Activated CD8-positive, alpha-beta T cell treated with anti-CD3 and anti-CD28 coated beads, Interleukin-2, amount 10 ng/mL, durations not matched to agents 7 days and 5 days (primary cell): ENCODE measurements around the gene CPNE5. TPM values are rescaled to one million over a fixed set of nuclear protein-coding genes. Genes with fewer than 3 reads are reported as not detected.

Experiments used
- ATAC-seq: fragments of 150-1000 bp; cut with Tn5 transposase; one replicate; pipeline ENCODE4 v1.10.0; 2021; ENCODE audit warnings: moderate library complexity
- CTCF ChIA-PET: fragments of 350-600 bp; sonication (Branson Sonifier 250); formaldehyde crosslinking; loops from one replicate; lab custom pipeline; 2021; ENCODE audit warnings: antibody characterized with exemption; lab: Charles Lee
- POLR2A ChIA-PET: fragments of 350-600 bp; sonication (Branson Sonifier 250); formaldehyde crosslinking; loops from one replicate; lab custom pipeline; 2021; ENCODE audit warnings: antibody characterized with exemption; lab: Charles Lee
- DNase-seq: peaks from one replicate; pipeline ENCODE4 v3.0.0-alpha.2; 2020
- H3K27ac Mint-ChIP-seq: one replicate; pipeline ENCODE4 v1.8.0; 2021; ENCODE audit warnings: mild to moderate bottlenecking, mixed read lengths
- H3K27me3 Mint-ChIP-seq: one replicate; pipeline ENCODE4 v1.8.0; 2021; ENCODE audit warnings: low read depth, mixed read lengths
- H3K36me3 Mint-ChIP-seq: one replicate; pipeline ENCODE4 v1.8.0; 2021; ENCODE audit warnings: low read depth, mixed read lengths
- H3K4me1 Mint-ChIP-seq: one replicate; pipeline ENCODE4 v1.8.0; 2021; ENCODE audit warnings: low read depth, mixed read lengths
- H3K4me3 Mint-ChIP-seq: one replicate; pipeline ENCODE4 v1.8.0; 2021; ENCODE audit warnings: mild to moderate bottlenecking, mixed read lengths
- H3K9me3 Mint-ChIP-seq: one replicate; pipeline ENCODE4 v1.8.0; 2022; ENCODE audit warnings: mixed read lengths; ENCODE audit not compliant: insufficient read depth
- total RNA-seq, 2 experiments: library from RNA; stranded (reverse); gene quantifications; one replicate each; pipeline ENCODE4 v1.2.3, GENCODE V29; 2021

Gene CPNE5
- total RNA-seq, 2 experiments from 2014 or later = 1.4 to 1.7 TPM

GRCh38 chr6:36873115-36873514, 33.9 kb upstream of the CPNE5 start:
- no peak for ATAC-seq
- H3K9me3 Mint-ChIP-seq = no peaks in the 10 kb centered on the region
- peak overlapping the region; percentile 98 for H3K27ac Mint-ChIP-seq
- H3K36me3 Mint-ChIP-seq = peaks cover 40% of the 10 kb centered on the region
- peaks cover 54% of the 10 kb centered on the region for H3K4me1 Mint-ChIP-seq
- H3K27me3 Mint-ChIP-seq = peaks cover 7% of the 10 kb centered on the region
- ChIA-PET CTCF (interaction anchor here (0.7 to 6.8 kb wide), 16 partner anchors 8 to 388 kb away, joined by 3 to 130 read pairs (median 12); partner anchors contain the start of genes C6orf89 and FGD2), POLR2A (interaction anchor here (3.4 kb wide), 1 partner anchor 12 kb away, joined by 35 read pairs; the partner anchor contains the start of gene C6orf89)
- DNase-seq = no peak
- H3K4me3 Mint-ChIP-seq = peak overlapping the region; percentile 83

- Mint-ChIP-seq H3K36me3 (peaks cover 52% of the 10 kb centered on the region), H3K9me3 (no peaks in the 10 kb centered on the region), H3K27ac (no peak overlapping the region), H3K4me1 (peaks cover 65% of the 10 kb centered on the region), H3K4me3 (no peak overlapping the region), H3K27me3 (no peaks in the 10 kb centered on the region)
- ATAC-seq = no peak
- DNase-seq = no peak
- CTCF ChIA-PET = interaction anchor here (0.7 to 6.8 kb wide), 5 partner anchors 13 to 295 kb away, joined by 4 to 130 read pairs (median 85); partner anchors contain the start of gene C6orf89
- POLR2A ChIA-PET = no interaction called here
Measured at GRCh38 chr6:36871686-36872085, 32.4 kb upstream of the CPNE5 start.

- H3K27ac Mint-ChIP-seq = no peak overlapping the region
- no peak overlapping the region for H3K4me3 Mint-ChIP-seq
- ATAC-seq = no peak
- ChIA-PET CTCF (interaction anchor here (1.5 to 5.5 kb wide), 3 partner anchors 16 to 151 kb away, joined by 4 to 53 read pairs (median 7); no protein-coding TSS in a partner anchor), POLR2A (no interaction called here)
- H3K36me3 Mint-ChIP-seq = peaks cover 68% of the 10 kb centered on the region
- DNase-seq = no peak
- peaks cover 57% of the 10 kb centered on the region for H3K4me1 Mint-ChIP-seq
- H3K9me3 Mint-ChIP-seq = no peaks in the 10 kb centered on the region
- no peaks in the 10 kb centered on the region for H3K27me3 Mint-ChIP-seq
Measured at GRCh38 chr6:36867471-36868224, 28.4 kb upstream of the CPNE5 start.

DNA sequence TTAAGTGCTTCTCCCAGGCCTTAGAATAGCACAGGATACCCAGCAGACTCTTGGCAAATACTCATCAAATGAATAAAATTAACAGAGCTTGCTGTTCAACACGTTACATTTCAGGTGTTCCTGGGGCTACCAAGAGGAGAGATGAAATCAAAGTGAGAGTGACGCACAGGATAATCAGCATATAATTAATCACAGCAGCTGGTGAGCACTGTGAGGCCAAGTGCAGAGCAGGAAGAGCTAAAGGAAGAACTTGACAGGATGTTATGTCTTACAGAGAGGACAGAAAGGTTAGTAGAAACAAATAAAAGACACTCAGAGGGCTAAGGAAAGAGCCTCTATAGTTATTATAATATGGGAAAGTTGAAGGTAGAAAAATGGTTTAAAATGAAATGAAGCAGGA, 26.6 kb upstream of the CPNE5 start:
- Mint-ChIP-seq H3K36me3 (peaks cover 68% of the 10 kb centered on the region), H3K27ac (peak overlapping the region; percentile 34)

GRCh38 chr6:36863670-36864540, 24.7 kb upstream of the CPNE5 start:
- peaks cover 63% of the 10 kb centered on the region for H3K36me3 Mint-ChIP-seq
- peaks cover 32% of the 10 kb centered on the region for H3K4me1 Mint-ChIP-seq
- H3K27me3 Mint-ChIP-seq = no peaks in the 10 kb centered on the region
- no peak overlapping the region for H3K4me3 Mint-ChIP-seq
- ChIA-PET CTCF (interaction anchor here (1.2 to 5.5 kb wide), 4 partner anchors 10 to 154 kb away, joined by 3 to 53 read pairs (median 17); partner anchors contain the start of gene PPIL1), POLR2A (no interaction called here)
- no peak for DNase-seq
- ATAC-seq = no peak
- H3K9me3 Mint-ChIP-seq = no peaks in the 10 kb centered on the region
- no peak overlapping the region for H3K27ac Mint-ChIP-seq

More for the DNA sequence above, 26.6 kb upstream of the CPNE5 start:
- CTCF ChIA-PET = interaction anchor here (0.6 to 5.5 kb wide), 6 partner anchors 8 to 152 kb away, joined by 3 to 53 read pairs (median 6); partner anchors contain the start of gene PPIL1
- POLR2A ChIA-PET = interaction anchor here (1.8 kb wide), 1 partner anchor 8 kb away, joined by 6 read pairs; the partner anchor contains the start of gene PPIL1
- Mint-ChIP-seq H3K4me1 (peaks cover 44% of the 10 kb centered on the region), H3K4me3 (no peak overlapping the region), H3K27me3 (no peaks in the 10 kb centered on the region), H3K9me3 (no peaks in the 10 kb centered on the region)
- DNase-seq (no peak), ATAC-seq (no peak)

DNA sequence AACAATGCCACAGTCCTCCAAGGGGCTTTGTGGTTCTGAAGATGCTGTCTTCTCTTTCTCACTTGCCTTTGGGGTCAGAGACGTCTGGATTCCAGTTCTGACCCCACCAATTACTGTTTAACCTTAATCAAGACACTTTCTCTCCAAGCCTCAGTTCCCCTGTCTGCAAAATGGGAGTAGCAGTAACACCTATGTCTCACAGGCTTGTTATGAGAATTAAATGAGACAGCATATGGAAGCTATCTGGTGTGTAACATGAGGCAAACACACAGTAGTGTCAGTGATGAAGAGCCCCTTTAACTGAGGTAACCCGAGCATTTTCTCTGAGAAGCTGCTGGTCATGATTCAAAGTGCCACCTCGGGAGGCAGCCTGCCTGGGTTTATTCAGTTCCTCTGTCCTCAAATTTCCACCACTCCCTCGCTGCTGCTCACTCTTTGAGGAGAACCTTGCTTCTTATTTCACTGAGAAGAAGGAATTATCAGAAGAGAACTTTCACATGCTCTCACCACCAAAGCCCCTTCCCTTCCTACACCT, 23.7 kb upstream of the CPNE5 start:
- Mint-ChIP-seq H3K4me3 (no peak overlapping the region), H3K27ac (no peak overlapping the region), H3K9me3 (no peaks in the 10 kb centered on the region), H3K36me3 (peaks cover 64% of the 10 kb centered on the region), H3K27me3 (no peaks in the 10 kb centered on the region), H3K4me1 (peaks cover 29% of the 10 kb centered on the region)
- ChIA-PET POLR2A (no interaction called here), CTCF (interaction anchor here (4.2 to 5.5 kb wide), 2 partner anchors 11 to 12 kb away, joined by 28 to 53 read pairs; partner anchors contain the start of gene PPIL1)
- no peak for ATAC-seq
- DNase-seq = no peak

DNA sequence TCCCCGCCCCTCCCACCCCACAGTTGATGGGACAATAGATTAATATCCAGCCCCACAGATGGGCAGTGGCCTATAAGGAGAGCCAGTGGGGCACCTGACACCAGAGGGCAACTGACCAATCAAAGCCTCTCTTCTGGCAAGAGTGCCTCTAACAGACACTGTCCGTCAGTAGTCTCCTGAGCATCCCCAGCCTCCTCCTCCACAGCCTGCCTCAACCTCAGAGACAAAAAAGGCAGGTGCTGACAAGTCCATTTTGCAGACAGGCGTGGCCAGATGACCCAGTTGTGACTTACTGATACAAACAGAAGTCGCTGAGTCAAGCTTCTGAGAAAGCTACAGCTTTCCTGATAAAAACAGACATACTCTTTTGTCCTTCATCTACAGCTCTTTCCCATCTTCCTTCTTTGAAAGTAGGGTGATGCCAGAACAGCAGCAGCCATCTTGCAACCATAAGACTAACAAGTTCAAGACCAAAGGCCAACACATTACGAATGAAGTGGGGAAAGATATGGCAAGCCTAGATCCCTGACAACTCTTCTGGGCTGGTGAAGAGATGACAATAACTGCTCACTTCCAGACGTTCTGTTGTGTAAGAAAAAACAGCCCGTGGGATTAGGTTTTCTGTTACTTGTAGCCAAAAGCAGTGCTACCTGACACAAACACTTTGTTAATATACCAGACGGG, 23.1 kb upstream of the CPNE5 start:
- CTCF ChIA-PET = interaction anchor here (5.5 kb wide), 1 partner anchor 11 kb away, joined by 53 read pairs; no protein-coding TSS in a partner anchor

GRCh38 chr6:36860126-36860525, 20.9 kb upstream of the CPNE5 start:
- H3K9me3 Mint-ChIP-seq = no peaks in the 10 kb centered on the region
- H3K4me1 Mint-ChIP-seq = peaks cover 14% of the 10 kb centered on the region
- ATAC-seq (no peak), DNase-seq (no peak)
- no peak overlapping the region for H3K4me3 Mint-ChIP-seq
- CTCF ChIA-PET = interaction anchor here (0.9 to 1.9 kb wide), 8 partner anchors 9 to 158 kb away, joined by 3 to 15 read pairs (median 5); no protein-coding TSS in a partner anchor
- H3K27ac Mint-ChIP-seq = no peak overlapping the region
- H3K36me3 Mint-ChIP-seq = peaks cover 57% of the 10 kb centered on the region
- POLR2A ChIA-PET = no interaction called here
- no peaks in the 10 kb centered on the region for H3K27me3 Mint-ChIP-seq

More for the DNA sequence above, 23.1 kb upstream of the CPNE5 start:
- DNase-seq (no peak), ATAC-seq (no peak)
- POLR2A ChIA-PET = no interaction called here
- Mint-ChIP-seq H3K27me3 (no peaks in the 10 kb centered on the region), H3K4me1 (peaks cover 23% of the 10 kb centered on the region), H3K9me3 (no peaks in the 10 kb centered on the region), H3K27ac (no peak overlapping the region), H3K4me3 (no peak overlapping the region), H3K36me3 (peaks cover 59% of the 10 kb centered on the region)

GRCh38 chr6:36858407-36858981, 19.2 kb upstream of the CPNE5 start:
- H3K4me3 Mint-ChIP-seq = no peak overlapping the region
- ATAC-seq (no peak), DNase-seq (no peak)
- ChIA-PET CTCF (no interaction called here), POLR2A (no interaction called here)
- no peak overlapping the region for H3K27ac Mint-ChIP-seq
- no peaks in the 10 kb centered on the region for H3K27me3 Mint-ChIP-seq
- no peaks in the 10 kb centered on the region for H3K9me3 Mint-ChIP-seq
- peaks cover 14% of the 10 kb centered on the region for H3K4me1 Mint-ChIP-seq
- H3K36me3 Mint-ChIP-seq = peaks cover 56% of the 10 kb centered on the region

DNA sequence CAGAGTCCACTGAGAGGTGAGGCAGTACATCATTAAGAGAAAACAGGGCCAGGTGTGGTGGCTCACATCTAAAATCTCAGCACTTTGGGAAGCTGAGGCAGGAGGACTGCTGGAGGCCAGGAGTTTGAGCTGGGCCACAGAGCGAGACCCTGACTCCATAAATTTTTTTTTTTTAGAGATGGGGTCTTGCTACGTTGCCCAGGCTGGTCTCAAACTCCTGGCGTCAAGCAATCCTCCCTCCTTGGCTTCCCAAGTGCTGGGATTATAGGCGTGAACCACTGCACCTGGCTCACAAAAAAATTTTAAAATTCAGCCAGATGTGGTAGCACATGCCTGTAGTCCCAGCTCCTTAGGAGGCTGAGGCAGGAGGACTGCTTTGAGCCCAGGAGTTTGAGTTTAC, 18.1 kb upstream of the CPNE5 start:
- ATAC-seq = no peak

More for the DNA sequence above, 18.1 kb upstream of the CPNE5 start:
- H3K4me3 Mint-ChIP-seq = no peak overlapping the region
- no peak overlapping the region for H3K27ac Mint-ChIP-seq
- POLR2A ChIA-PET = no interaction called here
- no peaks in the 10 kb centered on the region for H3K27me3 Mint-ChIP-seq
- DNase-seq = no peak
- H3K4me1 Mint-ChIP-seq = peaks cover 12% of the 10 kb centered on the region
- H3K36me3 Mint-ChIP-seq = peaks cover 57% of the 10 kb centered on the region
- H3K9me3 Mint-ChIP-seq = no peaks in the 10 kb centered on the region
- CTCF ChIA-PET = interaction anchor here (1.5 to 1.7 kb wide), 2 partner anchors 75 to 161 kb away, joined by 5 to 7 read pairs; no protein-coding TSS in a partner anchor
